RKO (cell line): Measurements from ENCODE around the gene HTR3D.
A peak's percentile ranks its signal among the peaks of the same experiment; 100 is the strongest.
"Not testable (repeated sequence)": the region's sequence is repeated elsewhere in the genome, so short reads cannot be mapped to it uniquely, and the experiment has no call there.

Experiments
- DNase-seq: peaks from one replicate; pipeline ENCODE4 v3.0.0-alpha.2; 2016; ENCODE audit warnings: low spot score

HTR3D gene

GRCh38 chr3:184016169-184016570, 15.4 kb upstream of the HTR3D start:
- DNase-seq = no peak

GRCh38 chr3:184016811-184017671, 14.5 kb upstream of the HTR3D start:
- peak; percentile 53 for DNase-seq

- DNase-seq = peak; percentile 95
Observed at GRCh38 chr3:184017672-184018423, 13.7 kb upstream of the HTR3D start, which contains the start of gene ABCC5. TSS of gene ABCC5 (minus strand) at chr3:184017884. CDS start at chr3:184014392, 3,492 bp downstream.

- DNase-seq = no peak
Observed at GRCh38 chr3:184018424-184018973, 13.0 kb upstream of the HTR3D start.

GRCh38 chr3:184022323-184022722, 9.2 kb upstream of the HTR3D start:
- no peak for DNase-seq

GRCh38 chr3:184025256-184025655, 6.3 kb upstream of the HTR3D start:
- DNase-seq = not testable (repeated sequence)

- not testable (repeated sequence) for DNase-seq
Observed at GRCh38 chr3:184028275-184028890, 3.2 kb upstream of the HTR3D start.

GRCh38 chr3:184029443-184029842, 2.1 kb upstream of the HTR3D start:
- DNase-seq = no peak

- DNase-seq = no peak
Observed at GRCh38 chr3:184030536-184030935, 1.0 kb upstream of the HTR3D start.

- DNase-seq = no peak
Observed at GRCh38 chr3:184037816-184038215, 6.3 kb downstream of the HTR3D start.

GRCh38 chr3:184038307-184038706, 6.8 kb downstream of the HTR3D start:
- DNase-seq = not testable (repeated sequence)

GRCh38 chr3:184039414-184039813, 7.9 kb downstream of the HTR3D start:
- DNase-seq = no peak

- peak; percentile 75 for DNase-seq
Observed at GRCh38 chr3:184040010-184040409, 8.5 kb downstream of the HTR3D start.

GRCh38 chr3:184042617-184043016, 11.1 kb downstream of the HTR3D start:
- no peak for DNase-seq

- DNase-seq = no peak
Observed at GRCh38 chr3:184045995-184046394, 14.5 kb downstream of the HTR3D start.

GRCh38 chr3:184050217-184050847, 18.8 kb downstream of the HTR3D start:
- no peak for DNase-seq

GRCh38 chr3:184052767-184053166, 21.2 kb downstream of the HTR3D start, which contains the start of gene HTR3C:
TSS of gene HTR3C (plus strand) at chr3:184053047. CDS start at chr3:184053081, 34 bp downstream.
- DNase-seq = no peak

- peak; percentile 83 for DNase-seq
Observed at GRCh38 chr3:184058029-184058428, 26.5 kb downstream of the HTR3D start.

- no peak for DNase-seq
Observed at GRCh38 chr3:184059424-184059823, 27.9 kb downstream of the HTR3D start.

GRCh38 chr3:184062637-184063036, 31.1 kb downstream of the HTR3D start:
- DNase-seq = no peak

GRCh38 chr3:184066211-184066610, 34.7 kb downstream of the HTR3D start:
- DNase-seq = no peak
